ENCODE measurements around the gene MAU2. TPM values are rescaled to one million over a fixed set of nuclear protein-coding genes. Genes with fewer than 3 reads are reported as not detected.

Gene MAU2
- total and polyA plus RNA-seq, 2 of the 13 experiments (the other 11 are each of a cell fraction or from before 2014, with no cell fraction given): 16.8 to 33.8 TPM

GRCh38 chr19:19404879-19405860 lies 84.5 kb downstream of the MAU2 start, which contains the start of gene GATAD2A (continued):
- TF ChIP-seq ZBTB21 (CRISPR knock-in tag; IDR thresholded peaks at IDR 0.05): no peak
- peak; percentile 84; the same call in 1 of the 2 replicates for TF ChIP-seq ZSCAN5A (CRISPR knock-in tag; IDR thresholded peaks at IDR 0.05; ENCODE audit: borderline replicate concordance)
- peak; percentile 47; the same call in 1 of the 2 replicates for TF ChIP-seq RXRB (CRISPR knock-in tag; IDR thresholded peaks at IDR 0.05; ENCODE audit: borderline replicate concordance)
- TF ChIP-seq AHR (CRISPR knock-in tag; IDR thresholded peaks at IDR 0.05): 0 out of 2 replicates have a peak, but pooled peaks have one; percentile 70
- TF ChIP-seq ZNF282 (IDR thresholded peaks at IDR 0.05; ENCODE audit: partially characterized antibody): no peak
- peak; percentile 99 for TF ChIP-seq SP4 (CRISPR knock-in tag; IDR thresholded peaks at IDR 0.05)
- TF ChIP-seq CENPT (CRISPR knock-in tag; IDR thresholded peaks at IDR 0.05; ENCODE audit: low read depth): peak; percentile 91
- peak; percentile 65; the same call in 1 of the 2 replicates for TF ChIP-seq ZNF362 (CRISPR knock-in tag; IDR thresholded peaks at IDR 0.05; ENCODE audit: borderline replicate concordance)
- TF ChIP-seq RORA (CRISPR knock-in tag; IDR thresholded peaks at IDR 0.05): no peak
- peak; percentile 50; the same call in 1 of the 2 replicates for TF ChIP-seq POLR2AphosphoS5 (IDR thresholded peaks at IDR 0.05; ENCODE audit: low read depth, low read length)
- no peak for TF ChIP-seq ZNF414 (CRISPR knock-in tag; IDR thresholded peaks at IDR 0.05)
- TF ChIP-seq NR1H2 (CRISPR knock-in tag; IDR thresholded peaks at IDR 0.05; ENCODE audit: borderline replicate concordance, low read depth): peak; percentile 87; the same call in 1 of the 2 replicates
- peak; percentile 91 for TF ChIP-seq ZNF407 (CRISPR knock-in tag; IDR thresholded peaks at IDR 0.05; ENCODE audit: not compliant biosample characterization)
- no peak; the same call in 1 of the 2 replicates for TF ChIP-seq ZMYM4 (CRISPR knock-in tag; IDR thresholded peaks at IDR 0.05)
- TF ChIP-seq ZNF644 (CRISPR knock-in tag; IDR thresholded peaks at IDR 0.05; ENCODE audit: low read depth): no peak

Measured in HepG2 (cell line).